ENCODE results near the gene PARVA.

GRCh38 chr11:12581416-12581815 is 204.0 kb downstream of the PARVA start:
- TF ChIP-seq CTCF (IDR thresholded peaks at IDR 0.05; ENCODE audit: low read depth, low read length) (no peak), POLR2A (IDR thresholded peaks at IDR 0.05; ENCODE audit: extremely low read depth, insufficient read length) (no peak)
